Chondrocyte (in vitro differentiated cells): ENCODE measurements around the gene ABHD16B. TPM values are rescaled to one million over a fixed set of nuclear protein-coding genes. Genes with fewer than 3 reads are reported as not detected.

Experiments used
- DNase-seq: peaks from one replicate; pipeline ENCODE4 v3.0.0; 2021; ENCODE audit warnings: mixed read lengths, low spot score
- H3K27ac Mint-ChIP-seq: one replicate; pipeline ENCODE4 v1.8.0; 2021; ENCODE audit warnings: mild to moderate bottlenecking, moderate library complexity, mixed read lengths; ENCODE audit not compliant: unreplicated experiment
- H3K27me3 Mint-ChIP-seq: 2 replicates; pipeline ENCODE4 v1.8.0; 2021; ENCODE audit warnings: low read depth, mixed read lengths
- H3K36me3 Mint-ChIP-seq: 2 replicates; pipeline ENCODE4 v1.8.0; 2021; ENCODE audit warnings: low read depth, mixed read lengths
- H3K4me1 Mint-ChIP-seq: 2 replicates; pipeline ENCODE4 v1.8.0; 2021; ENCODE audit warnings: low read depth, mild to moderate bottlenecking, mixed read lengths
- H3K4me3 Mint-ChIP-seq: one replicate; pipeline ENCODE4 v1.8.0; 2021; ENCODE audit warnings: mild to moderate bottlenecking, moderate library complexity, mixed read lengths; ENCODE audit not compliant: unreplicated experiment
- H3K9me3 Mint-ChIP-seq: 2 replicates; pipeline ENCODE4 v1.8.0; 2021; ENCODE audit warnings: low read depth, mixed read lengths
- CTCF ChIP-seq: fragments of 200-600 bp; sonication (generic); IDR thresholded peaks from 2 replicates; pipeline ENCODE4 v1.5.0; 2021; ENCODE audit warnings: antibody characterized with exemption, mild to moderate bottlenecking, moderate library complexity
- total RNA-seq: library from RNA; stranded (reverse); gene quantifications from 3 replicates; pipeline ENCODE4 v1.2.1, GENCODE V29; 2021

Gene ABHD16B
- total RNA-seq, 1 donor from 2014 or later = not detected

DNA sequence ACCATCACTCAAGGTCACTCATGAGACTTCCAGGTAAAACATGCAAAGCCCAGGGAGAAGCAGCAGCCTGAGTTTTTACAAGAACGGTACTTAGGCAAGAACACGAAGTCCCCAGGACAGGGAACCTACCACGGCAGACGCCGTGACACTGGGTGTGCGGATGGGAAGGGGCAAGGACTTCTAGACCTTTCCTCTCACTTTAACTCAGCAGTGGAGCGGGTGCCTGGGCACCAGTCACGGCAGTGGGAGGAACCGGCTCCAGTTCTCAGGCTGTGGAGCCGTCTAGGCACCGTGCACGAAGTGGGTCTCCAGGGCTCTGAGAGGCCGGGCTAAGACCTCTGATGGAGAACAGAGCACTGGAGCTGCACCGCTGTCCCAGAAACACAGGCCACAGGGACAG is 32.8 kb upstream of the ABHD16B start:
- Mint-ChIP-seq H3K4me3 (no peak overlapping the region), H3K27me3 (no peaks in the 10 kb centered on the region), H3K9me3 (no peaks in the 10 kb centered on the region), H3K36me3 (peaks cover 1% of the 10 kb centered on the region), H3K4me1 (peaks cover 16% of the 10 kb centered on the region), H3K27ac (no peak overlapping the region)
- no peak for DNase-seq
- no peak for TF ChIP-seq CTCF

GRCh38 chr20:63828951-63829350 is 32.3 kb upstream of the ABHD16B start:
- Mint-ChIP-seq H3K4me1 (peaks cover 20% of the 10 kb centered on the region), H3K27me3 (no peaks in the 10 kb centered on the region), H3K27ac (no peak overlapping the region), H3K36me3 (no peaks in the 10 kb centered on the region), H3K4me3 (no peak overlapping the region), H3K9me3 (no peaks in the 10 kb centered on the region)
- no peak for DNase-seq
- TF ChIP-seq CTCF = no peak

GRCh38 chr20:63829603-63829944 is 31.7 kb upstream of the ABHD16B start:
- Mint-ChIP-seq H3K9me3 (no peaks in the 10 kb centered on the region), H3K4me1 (peaks cover 26% of the 10 kb centered on the region), H3K36me3 (no peaks in the 10 kb centered on the region), H3K27ac (no peak overlapping the region), H3K27me3 (no peaks in the 10 kb centered on the region), H3K4me3 (peak overlapping the region; percentile 83)
- no peak for DNase-seq
- no peak for TF ChIP-seq CTCF

DNA sequence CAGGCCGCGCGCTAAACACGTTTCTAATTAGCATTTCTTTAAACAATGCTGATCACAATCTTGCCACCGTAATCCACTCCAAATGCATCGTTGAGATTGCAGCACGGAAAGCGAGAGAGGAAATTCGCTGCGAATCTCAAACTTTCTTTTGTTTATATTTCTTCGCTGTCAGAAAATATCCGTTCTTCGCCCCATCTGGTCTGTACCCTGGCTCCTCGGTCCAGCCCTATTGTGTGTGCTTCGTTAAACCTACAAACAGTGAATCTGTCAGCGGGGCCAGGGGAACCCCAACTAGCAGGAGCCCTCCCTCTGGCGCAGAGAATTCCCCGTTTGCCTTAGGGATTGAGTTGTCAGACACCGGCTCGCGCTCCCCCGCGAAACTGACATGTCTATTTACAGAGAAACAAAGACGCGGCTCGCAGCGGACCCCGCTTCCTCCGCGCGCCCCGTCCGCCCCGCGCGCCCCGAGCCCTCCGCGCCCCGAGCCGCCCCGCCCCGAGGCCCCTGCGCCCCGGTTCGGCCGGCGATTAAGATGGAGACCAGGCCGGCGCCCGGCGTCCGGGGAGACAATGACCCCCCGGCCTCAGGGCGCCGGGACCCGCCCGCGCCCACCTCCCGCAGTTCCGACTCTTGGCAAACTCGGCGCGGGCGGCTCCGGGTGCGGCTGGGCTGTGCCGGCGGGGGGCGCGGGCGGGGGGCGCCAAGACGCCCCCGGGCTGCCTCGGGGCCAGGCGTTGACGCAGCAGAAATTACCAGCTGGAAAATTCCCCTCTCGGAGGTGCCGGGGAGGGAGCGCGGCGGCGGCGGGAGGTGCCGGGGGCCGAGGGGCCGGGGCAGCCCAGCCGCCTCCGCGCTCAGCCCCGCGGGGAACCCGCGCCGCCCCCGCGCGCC is 31.1 kb upstream of the ABHD16B start:
- Mint-ChIP-seq H3K4me3 (peak overlapping the region; percentile 83), H3K9me3 (no peaks in the 10 kb centered on the region), H3K4me1 (peaks cover 30% of the 10 kb centered on the region), H3K36me3 (no peaks in the 10 kb centered on the region), H3K27ac (peak overlapping the region; percentile 1), H3K27me3 (no peaks in the 10 kb centered on the region)
- TF ChIP-seq CTCF = no peak
- DNase-seq = no peak

DNA sequence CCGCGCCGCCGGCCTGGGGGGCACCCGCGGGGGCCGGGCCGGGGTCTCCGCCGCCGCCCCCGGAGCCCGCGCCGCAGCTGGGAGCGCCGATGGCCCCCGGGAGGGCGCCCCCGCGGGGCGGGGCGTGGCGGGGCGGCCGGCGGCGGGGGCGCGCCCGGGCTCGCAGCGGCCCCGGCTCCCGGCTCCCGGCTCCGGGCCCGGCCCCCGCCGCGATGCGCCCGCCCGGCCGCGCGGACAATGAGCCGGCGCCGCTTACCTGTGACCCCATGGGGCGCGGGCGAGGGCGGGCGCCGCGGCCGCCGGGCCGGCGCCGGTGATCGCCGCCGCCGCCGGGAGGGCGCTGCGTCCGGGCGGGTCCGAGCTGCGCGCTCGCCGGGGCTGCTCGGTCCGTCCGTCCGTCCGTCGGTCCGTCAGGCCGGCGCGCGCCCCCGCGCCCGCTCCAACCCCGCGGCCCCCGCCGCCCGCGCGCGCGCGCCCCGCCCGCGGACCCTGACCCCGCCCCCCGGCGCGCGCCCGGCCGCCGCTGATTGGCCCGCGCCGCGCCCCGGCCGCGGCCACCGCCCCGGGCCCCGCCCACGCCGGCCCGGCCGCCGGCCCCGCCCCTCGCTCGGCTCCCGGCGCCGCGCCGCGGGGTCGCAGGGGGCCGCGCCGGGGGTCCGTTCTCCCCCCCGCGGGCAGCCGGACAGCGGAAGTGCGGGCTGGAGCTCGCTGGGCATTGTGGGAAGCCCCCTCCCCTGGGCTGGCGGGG is 30.3 kb upstream of the ABHD16B start, which contains the start of gene ZBTB46:
TSS of gene ZBTB46 (minus strand) at position 424 of the 748 bp plus-strand sequence. CDS start 40,507 bp downstream, outside the sequence.
- peak within 1 kb of the TSS; percentile 1 for H3K27ac Mint-ChIP-seq
- H3K4me1 Mint-ChIP-seq = peaks cover 33% of the 10 kb centered on the region
- H3K36me3 Mint-ChIP-seq = no peaks in the 10 kb centered on the region
- no peak for DNase-seq
- no peaks in the 10 kb centered on the region for H3K9me3 Mint-ChIP-seq
- TF ChIP-seq CTCF = no peak
- H3K4me3 Mint-ChIP-seq = peak within 1 kb of the TSS; percentile 83
- H3K27me3 Mint-ChIP-seq = no peaks in the 10 kb centered on the region
